Measurements from ENCODE around the gene SH3RF1. TPM values are rescaled to one million over a fixed set of nuclear protein-coding genes. Genes with fewer than 3 reads are reported as not detected.
A peak's percentile ranks its signal among the peaks of the same experiment; 100 is the strongest.

SH3RF1 gene
- total RNA-seq, 3 donors from 2014 or later (not counting 1 experiment from before 2014, with no cell fraction given), result 0.54 to 2.4 (median 1.6) TPM

GRCh38 chr4:169060391-169061091 lies 210.2 kb downstream of the SH3RF1 start:
- intact Hi-C loops (cut with micrococcal nuclease), result no loop called here
- no peaks in the 10 kb centered on the region for H3K27me3 Mint-ChIP-seq (ENCODE audit: low read depth in 2 of 2)
- Histone ChIP-seq H3K4me3 (ENCODE audit: low read length) (no peak overlapping the region), H3K4me1 (ENCODE audit: control insufficient read depth, insufficient read depth, low read length) (no peaks in the 10 kb centered on the region), H3K27me3 (ENCODE audit: control insufficient read depth, insufficient read depth, low read length) (no peaks in the 10 kb centered on the region), H3K9me3 (ENCODE audit: control insufficient read depth, insufficient read depth, low read length) (no peaks in the 10 kb centered on the region), H3K36me3 (ENCODE audit: control insufficient read depth, insufficient read depth, low read length) (no peaks in the 10 kb centered on the region), H3K27ac (ENCODE audit: low read length) (no peak overlapping the region)
- no peak for TF ChIP-seq CTCF (IDR thresholded peaks at IDR 0.05)
- H3K4me3 Mint-ChIP-seq, result no peak overlapping the region
- peak overlapping the region in 1 of 2 donors; percentile 40 for H3K27ac Mint-ChIP-seq
- no peak for DNase-seq
- WGBS (ENCODE audit: insufficient coverage), result 81% methylated on average over 8 of the region's 9 CpGs
- H3K36me3 Mint-ChIP-seq, result no peaks in the 10 kb centered on the region
- ATAC-seq, result no peak
- H3K9me3 Mint-ChIP-seq, result no peaks in the 10 kb centered on the region
- H3K4me1 Mint-ChIP-seq, result peaks cover 5 to 15% of the 10 kb centered on the region in 2 donors

GRCh38 chr4:169059306-169060211 lies 211.2 kb downstream of the SH3RF1 start:
- H3K27me3 Mint-ChIP-seq (ENCODE audit: low read depth in 2 of 2), result no peaks in the 10 kb centered on the region
- H3K27ac Mint-ChIP-seq, result peak overlapping the region in 1 of 2 donors; percentile 40
- no peaks in the 10 kb centered on the region for H3K36me3 Mint-ChIP-seq
- Histone ChIP-seq H3K27ac (ENCODE audit: low read length) (no peak overlapping the region), H3K9me3 (ENCODE audit: control insufficient read depth, insufficient read depth, low read length) (no peaks in the 10 kb centered on the region), H3K36me3 (ENCODE audit: control insufficient read depth, insufficient read depth, low read length) (no peaks in the 10 kb centered on the region), H3K4me1 (ENCODE audit: control insufficient read depth, insufficient read depth, low read length) (no peaks in the 10 kb centered on the region), H3K27me3 (ENCODE audit: control insufficient read depth, insufficient read depth, low read length) (no peaks in the 10 kb centered on the region), H3K4me3 (ENCODE audit: low read length) (no peak overlapping the region)
- H3K9me3 Mint-ChIP-seq, result no peaks in the 10 kb centered on the region
- ATAC-seq (no peak), DNase-seq (no peak)
- peaks cover 5 to 15% of the 10 kb centered on the region in 2 donors for H3K4me1 Mint-ChIP-seq
- intact Hi-C loops (cut with micrococcal nuclease), result no loop called here
- no peak for TF ChIP-seq CTCF (IDR thresholded peaks at IDR 0.05)
- H3K4me3 Mint-ChIP-seq, result no peak overlapping the region
- WGBS (ENCODE audit: insufficient coverage), result 68% methylated on average over 21 of the region's 22 CpGs

- no peak overlapping the region for H3K4me3 Mint-ChIP-seq
These were observed 212.4 kb downstream of the SH3RF1 start for GRCh38 chr4:169058312-169058711.

More at GRCh38 chr4:169058312-169058711, 212.4 kb downstream of the SH3RF1 start:
- no peak overlapping the region for H3K27ac ChIP-seq (ENCODE audit: low read length)
- ATAC-seq (no peak), DNase-seq (no peak)
- TF ChIP-seq CTCF (IDR thresholded peaks at IDR 0.05), result no peak
- H3K36me3 ChIP-seq (ENCODE audit: control insufficient read depth, insufficient read depth, low read length), result no peaks in the 10 kb centered on the region
- no peak overlapping the region for H3K4me3 ChIP-seq (ENCODE audit: low read length)
- 88% methylated on average over 7 of the region's 7 CpGs for WGBS (ENCODE audit: insufficient coverage)
- H3K27me3 ChIP-seq (ENCODE audit: control insufficient read depth, insufficient read depth, low read length), result no peaks in the 10 kb centered on the region
- H3K9me3 ChIP-seq (ENCODE audit: control insufficient read depth, insufficient read depth, low read length), result no peaks in the 10 kb centered on the region
- Mint-ChIP-seq H3K27me3 (ENCODE audit: low read depth in 2 of 2) (peaks cover 0 to 2% of the 10 kb centered on the region in 2 donors), H3K36me3 (no peaks in the 10 kb centered on the region), H3K9me3 (no peaks in the 10 kb centered on the region), H3K27ac (no peak overlapping the region), H3K4me1 (peaks cover 5 to 15% of the 10 kb centered on the region in 2 donors)
- intact Hi-C loops (cut with micrococcal nuclease), result no loop called here
- H3K4me1 ChIP-seq (ENCODE audit: control insufficient read depth, insufficient read depth, low read length), result no peaks in the 10 kb centered on the region
